K562 treated with DMSO at 1 percent for 48 hours (cell line): ENCODE results near the gene PPFIA1. TPM values are rescaled to one million over a fixed set of nuclear protein-coding genes. Genes with fewer than 3 reads are reported as not detected.

Source experiments
- total RNA-seq: library from RNA; unstranded; fragments of 300-600 nt; gene quantifications from 2 replicates; pipeline ENCODE4 v1.2.3, GENCODE V29; 2022; ENCODE audit warnings: low replicate concordance; ENCODE audit errors: extremely low read depth

Gene PPFIA1
- not detected in 2 replicates for total RNA-seq

GRCh38 chr11:70270104-70270876 is at the start of gene PPFIA1:
PPFIA1 (plus strand) TSS chr11:70270690; CDS start chr11:70272173, 1,483 bp downstream.

GRCh38 chr11:70397983-70398833 is 127.7 kb downstream of the PPFIA1 start, which contains the start of gene CTTN:
CTTN (plus strand) TSS chr11:70398529; CDS start chr11:70407298, 8,769 bp downstream.

Other genes with a start within 250 kb of the PPFIA1 start
- gene ANO1, start 192.4 kb upstream of the PPFIA1 start, total RNA-seq, result not detected in 2 replicates
- gene FADD, start 67.4 kb upstream of the PPFIA1 start, total RNA-seq, result not detected in 2 replicates
- not detected in 2 replicates for gene CTTN, start 127.8 kb downstream of the PPFIA1 start, total RNA-seq